Astrocyte (in vitro differentiated cells and primary cell): ENCODE measurements around the gene THSD7B. TPM values are rescaled to one million over a fixed set of nuclear protein-coding genes. Genes with fewer than 3 reads are reported as not detected.

Experiments used
- DNase-seq: peaks from one replicate; pipeline ENCODE4 v3.0.0-alpha.2; 2010; ENCODE audit warnings: low read depth
- FAIRE-seq: peaks from 2 replicates; lab custom pipeline; 2011; peaks lifted over from hg19 to GRCh38; lab: Jason Lieb, UNC
- H2AFZ ChIP-seq: 2 replicates; pipeline ENCODE4 v1.6.0; 2012; ENCODE audit warnings: low read depth, low read length, inconsistent platforms
- H3K27ac ChIP-seq: 2 replicates; pipeline ENCODE4 v1.5.1; 2011; ENCODE audit warnings: low read depth, low read length, inconsistent platforms
- H3K27me3 ChIP-seq: 2 replicates; pipeline ENCODE4 v1.6.0; 2011; ENCODE audit warnings: low read length, inconsistent platforms; ENCODE audit not compliant: insufficient read depth
- H3K36me3 ChIP-seq: 2 replicates; pipeline ENCODE4 v1.5.1; 2011; ENCODE audit warnings: low read length, inconsistent platforms; ENCODE audit not compliant: insufficient read depth
- H3K4me1 ChIP-seq: 2 replicates; pipeline ENCODE4 v1.5.1; 2011; ENCODE audit warnings: low read length, inconsistent platforms; ENCODE audit not compliant: insufficient read depth
- H3K4me2 ChIP-seq: 2 replicates; pipeline ENCODE4 v1.6.0; 2012; ENCODE audit warnings: low read length, inconsistent platforms
- H3K4me3 ChIP-seq: 2 replicates; pipeline ENCODE4 v1.5.1; 2011; ENCODE audit warnings: low read depth, mild to moderate bottlenecking, low read length, inconsistent platforms; ENCODE audit not compliant: insufficient read depth
- H3K79me2 ChIP-seq: 2 replicates; pipeline ENCODE4 v1.6.0; 2012; ENCODE audit warnings: mild to moderate bottlenecking, low read length, inconsistent platforms; ENCODE audit not compliant: insufficient read depth
- H3K9ac ChIP-seq: 2 replicates; pipeline ENCODE4 v1.6.0; 2012; ENCODE audit warnings: mild to moderate bottlenecking, low read length, inconsistent platforms
- H3K9me3 ChIP-seq: 2 replicates; pipeline ENCODE4 v1.5.1; 2012; ENCODE audit warnings: low read depth, mild to moderate bottlenecking, low read length, inconsistent platforms; ENCODE audit not compliant: insufficient read depth
- H4K20me1 ChIP-seq: 2 replicates; pipeline ENCODE4 v1.6.0; 2012; ENCODE audit warnings: low read length, inconsistent platforms; ENCODE audit not compliant: insufficient read depth
- H3K27ac Mint-ChIP-seq: one replicate; pipeline ENCODE4 v1.8.0; 2021; ENCODE audit warnings: mild to moderate bottlenecking, mixed read lengths; ENCODE audit not compliant: unreplicated experiment
- H3K27me3 Mint-ChIP-seq: one replicate; pipeline ENCODE4 v1.8.0; 2021; ENCODE audit warnings: low read depth, mixed read lengths; ENCODE audit not compliant: unreplicated experiment
- H3K36me3 Mint-ChIP-seq: one replicate; pipeline ENCODE4 v1.8.0; 2021; ENCODE audit warnings: low read depth, mixed read lengths; ENCODE audit not compliant: unreplicated experiment
- H3K4me1 Mint-ChIP-seq: one replicate; pipeline ENCODE4 v1.8.0; 2021; ENCODE audit warnings: low read depth, mixed read lengths; ENCODE audit not compliant: unreplicated experiment
- H3K4me3 Mint-ChIP-seq: one replicate; pipeline ENCODE4 v1.8.0; 2021; ENCODE audit warnings: mild to moderate bottlenecking, moderate library complexity, mixed read lengths; ENCODE audit not compliant: unreplicated experiment
- H3K9me3 Mint-ChIP-seq: one replicate; pipeline ENCODE4 v1.8.0; 2021; ENCODE audit warnings: mild to moderate bottlenecking, mixed read lengths; ENCODE audit not compliant: unreplicated experiment
- EZH2 ChIP-seq: IDR thresholded peaks from 2 replicates; pipeline ENCODE4 v1.6.1; 2012; ENCODE audit warnings: mild to moderate bottlenecking, low read length, inconsistent platforms; ENCODE audit not compliant: insufficient read depth
- total RNA-seq: library from RNA; stranded (reverse); gene quantifications from 2 replicates; pipeline ENCODE4 v1.2.1, GENCODE V29; 2021
- TF ChIP-seq, protein P1 (sequence below): IDR thresholded peaks from 2 replicates; pipeline ENCODE4 v1.5.1; 2011; ENCODE audit warnings: low read depth, mild to moderate bottlenecking, inconsistent platforms, low read length, moderate library complexity; ENCODE audit not compliant: insufficient read depth

THSD7B gene
- total RNA-seq, 1 donor from 2014 or later: 0.18 TPM

DNA sequence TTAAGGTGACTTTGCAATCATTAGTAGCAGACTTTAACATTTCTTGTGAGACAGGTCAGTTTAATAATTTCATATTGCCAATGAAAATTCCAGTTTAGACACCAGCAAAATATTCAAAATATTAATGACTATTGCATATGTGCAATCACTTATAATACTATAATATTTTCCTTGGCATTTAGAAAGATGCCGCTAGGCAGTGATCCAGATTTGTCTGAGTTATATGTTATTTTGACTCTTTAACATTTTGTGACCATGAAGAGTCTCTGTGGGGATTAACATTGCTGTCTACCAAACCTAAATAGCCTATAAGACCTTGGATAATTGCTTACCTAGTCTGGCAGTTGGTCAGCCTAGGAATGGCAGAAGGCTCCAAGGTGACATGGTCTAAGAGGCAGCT, 389.6 kb downstream of the THSD7B start:
- DNase-seq (no peak), FAIRE-seq (no peak)
- no peak overlapping the region for H2AFZ ChIP-seq

DNA sequence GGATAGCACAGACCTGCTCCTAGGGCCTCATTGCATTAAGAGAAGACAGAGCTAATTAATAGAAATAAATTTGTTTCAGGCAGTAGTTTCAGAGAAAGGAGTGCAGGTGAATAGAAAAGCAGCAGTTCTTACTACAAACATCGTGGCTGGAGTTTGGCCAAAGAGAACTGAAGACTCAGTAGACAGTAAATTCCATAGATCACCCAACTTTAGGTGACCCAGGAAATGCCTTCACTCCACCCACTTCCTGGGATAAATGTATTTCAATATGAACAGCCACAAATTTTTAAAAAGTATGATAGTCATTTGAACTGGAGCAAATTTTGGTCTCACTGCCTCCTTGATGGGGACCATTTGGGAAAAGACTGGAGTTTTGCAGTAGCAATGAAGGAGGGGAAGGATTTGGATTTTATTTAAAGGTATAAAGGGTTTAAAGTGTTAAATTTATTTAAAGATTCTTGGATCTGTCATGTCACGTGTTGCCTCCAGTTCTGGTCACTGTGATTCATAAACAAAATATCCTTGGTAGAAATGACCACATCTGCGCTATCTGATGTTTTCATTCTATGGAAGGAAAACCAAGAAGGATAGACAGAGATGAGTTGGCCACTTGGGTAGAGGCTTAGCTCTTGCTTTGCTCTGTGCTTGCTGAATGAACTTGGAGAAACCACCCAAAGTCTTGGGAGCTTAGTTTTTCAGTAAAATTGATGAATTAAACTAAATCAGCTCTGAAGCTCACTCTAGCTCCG, 390.2 kb downstream of the THSD7B start:
- H3K27ac ChIP-seq: no peak overlapping the region
- H3K9ac ChIP-seq: no peak overlapping the region
- peak; percentile 65 for FAIRE-seq
- no peak overlapping the region for H3K4me3 ChIP-seq
- no peaks in the 10 kb centered on the region for H3K9me3 ChIP-seq
- H3K36me3 Mint-ChIP-seq: no peaks in the 10 kb centered on the region
- peak; percentile 39 for DNase-seq
- H3K36me3 ChIP-seq: no peaks in the 10 kb centered on the region
- H4K20me1 ChIP-seq: no peaks in the 10 kb centered on the region
- H3K4me2 ChIP-seq: peak overlapping the region; percentile 58
- H3K4me1 Mint-ChIP-seq: peaks cover 12% of the 10 kb centered on the region
- H3K4me1 ChIP-seq: peaks cover 11% of the 10 kb centered on the region
- H3K27ac Mint-ChIP-seq: no peak overlapping the region
- no peaks in the 10 kb centered on the region for H3K9me3 Mint-ChIP-seq
- no peaks in the 10 kb centered on the region for H3K27me3 ChIP-seq
- TF ChIP-seq, protein P1, sequence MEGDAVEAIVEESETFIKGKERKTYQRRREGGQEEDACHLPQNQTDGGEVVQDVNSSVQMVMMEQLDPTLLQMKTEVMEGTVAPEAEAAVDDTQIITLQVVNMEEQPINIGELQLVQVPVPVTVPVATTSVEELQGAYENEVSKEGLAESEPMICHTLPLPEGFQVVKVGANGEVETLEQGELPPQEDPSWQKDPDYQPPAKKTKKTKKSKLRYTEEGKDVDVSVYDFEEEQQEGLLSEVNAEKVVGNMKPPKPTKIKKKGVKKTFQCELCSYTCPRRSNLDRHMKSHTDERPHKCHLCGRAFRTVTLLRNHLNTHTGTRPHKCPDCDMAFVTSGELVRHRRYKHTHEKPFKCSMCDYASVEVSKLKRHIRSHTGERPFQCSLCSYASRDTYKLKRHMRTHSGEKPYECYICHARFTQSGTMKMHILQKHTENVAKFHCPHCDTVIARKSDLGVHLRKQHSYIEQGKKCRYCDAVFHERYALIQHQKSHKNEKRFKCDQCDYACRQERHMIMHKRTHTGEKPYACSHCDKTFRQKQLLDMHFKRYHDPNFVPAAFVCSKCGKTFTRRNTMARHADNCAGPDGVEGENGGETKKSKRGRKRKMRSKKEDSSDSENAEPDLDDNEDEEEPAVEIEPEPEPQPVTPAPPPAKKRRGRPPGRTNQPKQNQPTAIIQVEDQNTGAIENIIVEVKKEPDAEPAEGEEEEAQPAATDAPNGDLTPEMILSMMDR: no peak
- no peak for TF ChIP-seq EZH2
- no peaks in the 10 kb centered on the region for H3K79me2 ChIP-seq
- no peaks in the 10 kb centered on the region for H3K27me3 Mint-ChIP-seq
- H2AFZ ChIP-seq: no peak overlapping the region
- no peak overlapping the region for H3K4me3 Mint-ChIP-seq

More for the DNA sequence above, 389.6 kb downstream of the THSD7B start:
- no peaks in the 10 kb centered on the region for H3K9me3 ChIP-seq
- Mint-ChIP-seq H3K27me3 (no peaks in the 10 kb centered on the region), H3K9me3 (no peaks in the 10 kb centered on the region), H3K4me1 (peaks cover 12% of the 10 kb centered on the region), H3K36me3 (no peaks in the 10 kb centered on the region), H3K4me3 (no peak overlapping the region), H3K27ac (no peak overlapping the region)
- H3K4me2 ChIP-seq: peak overlapping the region; percentile 58
- H3K79me2 ChIP-seq: no peaks in the 10 kb centered on the region
- H4K20me1 ChIP-seq: no peaks in the 10 kb centered on the region
- H3K4me3 ChIP-seq: no peak overlapping the region
- H3K36me3 ChIP-seq: no peaks in the 10 kb centered on the region
- TF ChIP-seq EZH2: no peak
- H3K27ac ChIP-seq: no peak overlapping the region
- no peaks in the 10 kb centered on the region for H3K27me3 ChIP-seq
- no peak overlapping the region for H3K9ac ChIP-seq
- H3K4me1 ChIP-seq: peaks cover 11% of the 10 kb centered on the region

DNA sequence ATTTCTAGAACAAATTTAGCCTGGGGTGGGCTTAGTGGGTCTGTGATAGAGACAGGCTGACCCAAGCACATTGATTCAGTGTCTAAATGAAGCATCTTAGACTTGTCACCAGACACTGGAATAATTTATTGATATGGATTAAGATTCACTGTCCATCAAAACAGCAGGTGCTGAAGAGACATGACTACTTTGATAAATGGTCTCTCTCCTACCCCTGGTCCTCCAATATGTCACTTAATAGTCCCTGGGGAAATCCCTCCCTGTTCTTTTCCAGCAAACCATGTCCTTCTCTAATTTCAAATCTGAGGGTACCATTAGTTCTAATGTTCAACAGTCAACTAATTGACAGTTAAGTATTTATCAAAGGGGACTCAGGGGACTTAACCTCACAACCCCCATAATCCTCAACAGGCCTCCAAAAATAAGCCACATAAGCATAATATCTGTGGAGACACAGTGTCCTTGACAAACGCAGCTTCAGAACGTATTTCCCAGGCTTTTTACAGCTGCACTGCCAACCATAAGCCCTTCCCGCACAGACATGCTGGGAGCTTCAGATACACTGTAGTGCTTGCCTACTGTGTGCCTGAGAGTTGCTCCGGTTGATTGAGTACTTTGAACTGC, 391.0 kb downstream of the THSD7B start:
- H3K36me3 ChIP-seq: no peaks in the 10 kb centered on the region
- H3K79me2 ChIP-seq: no peaks in the 10 kb centered on the region
- Mint-ChIP-seq H3K4me1 (peaks cover 12% of the 10 kb centered on the region), H3K4me3 (no peak overlapping the region), H3K36me3 (no peaks in the 10 kb centered on the region), H3K27ac (no peak overlapping the region), H3K27me3 (no peaks in the 10 kb centered on the region), H3K9me3 (no peaks in the 10 kb centered on the region)
- no peak overlapping the region for H2AFZ ChIP-seq
- H3K4me2 ChIP-seq: peak overlapping the region; percentile 58
- no peaks in the 10 kb centered on the region for H3K27me3 ChIP-seq
- H4K20me1 ChIP-seq: no peaks in the 10 kb centered on the region
- H3K9ac ChIP-seq: no peak overlapping the region
- TF ChIP-seq EZH2: no peak
- TF ChIP-seq, protein P1: no peak
- peaks cover 11% of the 10 kb centered on the region for H3K4me1 ChIP-seq
- no peaks in the 10 kb centered on the region for H3K9me3 ChIP-seq
- DNase-seq (no peak), FAIRE-seq (no peak)
- no peak overlapping the region for H3K4me3 ChIP-seq
- H3K27ac ChIP-seq: no peak overlapping the region
